OCI-LY7 (cell line): ENCODE data around the gene LRRC23. TPM values are rescaled to one million over a fixed set of nuclear protein-coding genes. Genes with fewer than 3 reads are reported as not detected.

ENCODE experiments used
- BruUV-seq: library from RNA; stranded (reverse); fragments of 400-500 nt; replicated peaks from 2 replicates; lab custom pipeline; 2021; lab: Mats Ljungman, UMichigan
- CTCF ChIA-PET: fragments of 300-600 bp; sonication (Branson Sonifier 250); formaldehyde crosslinking; loops from one replicate; lab custom pipeline; 2022; ENCODE audit warnings: antibody characterized with exemption; ENCODE audit not compliant: unreplicated experiment; lab: Charles Lee
- POLR2A ChIA-PET: fragments of 300-600 bp; sonication (Branson Sonifier 250); formaldehyde crosslinking; loops from one replicate; lab custom pipeline; 2022; ENCODE audit warnings: antibody characterized with exemption; lab: Charles Lee
- DNase-seq: peaks from one replicate; pipeline ENCODE4 v3.0.0-alpha.2; 2015; ENCODE audit warnings: low spot score
- H2AFZ ChIP-seq: fragments of 200-600 bp; sonication (generic), shearing (Covaris generic); 2 replicates; pipeline ENCODE4 v1.6.1; 2014; ENCODE audit warnings: mild to moderate bottlenecking, antibody characterized with exemption, low read length, moderate library complexity
- H3K27ac ChIP-seq: fragments of 200-600 bp; sonication (generic); 2 replicates; pipeline ENCODE4 v1.5.1; 2014; ENCODE audit warnings: mixed run types, low read depth, mild to moderate bottlenecking, moderate library complexity, low read length, inconsistent platforms; ENCODE audit not compliant: poor library complexity, severe bottlenecking
- H3K36me3 ChIP-seq: fragments of 200-600 bp; sonication (generic); 2 replicates; pipeline ENCODE4 v1.6.1; 2014; ENCODE audit warnings: mild to moderate bottlenecking, antibody characterized with exemption, low read length, moderate library complexity, mixed read lengths; ENCODE audit not compliant: insufficient read depth
- H3K4me1 ChIP-seq: fragments of 200-600 bp; sonication (generic); 2 replicates; pipeline ENCODE4 v1.5.1; 2014; ENCODE audit warnings: mild to moderate bottlenecking, low read length; ENCODE audit not compliant: insufficient read depth, poor library complexity, severe bottlenecking
- H3K4me2 ChIP-seq: fragments of 200-600 bp; sonication (generic); 2 replicates; pipeline ENCODE4 v1.6.1; 2014; ENCODE audit warnings: mild to moderate bottlenecking, low read length
- H3K4me3 ChIP-seq: fragments of 200-600 bp; sonication (generic); 2 replicates; pipeline ENCODE4 v1.5.1; 2014; ENCODE audit warnings: mild to moderate bottlenecking, low read depth, low read length; ENCODE audit not compliant: poor library complexity, severe bottlenecking
- H3K79me2 ChIP-seq: fragments of 200-600 bp; sonication (generic); 2 replicates; pipeline ENCODE4 v1.6.1; 2016; ENCODE audit warnings: low read depth, mild to moderate bottlenecking, low read length, moderate library complexity, mixed read lengths; ENCODE audit not compliant: insufficient read depth
- H3K9me2 ChIP-seq: fragments of 200-600 bp; sonication (generic); 2 replicates; pipeline ENCODE4 v1.6.1; 2016; ENCODE audit warnings: mild to moderate bottlenecking, low read length, mixed read lengths; ENCODE audit not compliant: insufficient read depth
- H3K9me3 ChIP-seq: fragments of 200-600 bp; sonication (generic); 2 replicates; pipeline ENCODE4 v1.6.1; 2014; ENCODE audit warnings: mild to moderate bottlenecking, mixed run types, low read length, mixed read lengths
- H4K20me1 ChIP-seq: fragments of 200-600 bp; sonication (generic); 2 replicates; pipeline ENCODE4 v1.6.1; 2014; ENCODE audit warnings: mild to moderate bottlenecking, antibody characterized with exemption, low read length, moderate library complexity, mixed read lengths; ENCODE audit not compliant: insufficient read depth
- CTCF ChIP-seq: fragments of 200-600 bp; sonication (generic); conservative IDR thresholded peaks from 2 replicates; pipeline ENCODE4 v1.5.1; 2014; ENCODE audit warnings: mild to moderate bottlenecking, antibody characterized with exemption, low read length, moderate library complexity, mixed read lengths
- EZH2phosphoT487 ChIP-seq: fragments of 200-600 bp; sonication (generic); IDR thresholded peaks from 2 replicates; pipeline ENCODE4 v1.6.1; 2018; ENCODE audit warnings: low read depth, borderline replicate concordance, mild to moderate bottlenecking, mixed run types, antibody characterized with exemption, low read length, moderate library complexity, mixed read lengths
- intact Hi-C: fragments of 100-400 bp; cut with micrococcal nuclease; formaldehyde crosslinking; loops from one replicate; pipeline ENCODE4 v1.10.0; 2022; ENCODE audit not compliant: unreplicated experiment
- total RNA-seq, 2 experiments: library from RNA; depleted of rRNA in 1 of 2; stranded (reverse); fragments of >200 nt in 1 of 2; shearing (Covaris generic) in 1 of 2; gene quantifications; 2 replicates each; pipeline ENCODE4 v1.2.3, GENCODE V29; 2014 to 2022

LRRC23 gene
- total RNA-seq, 2 experiments from 2014 or later = 17.7 to 19.8 TPM

- no TSS peak for BruUV-seq
- H3K4me3 ChIP-seq = no peak overlapping the region
- POLR2A ChIA-PET = interaction anchor here (1.0 to 1.1 kb wide), 3 partner anchors 18 to 73 kb away, joined by 3 read pairs; partner anchors contain the start of gene TPI1
- CTCF ChIA-PET = no interaction called here
- peaks cover 30% of the 10 kb centered on the region for H3K4me1 ChIP-seq
- H3K79me2 ChIP-seq = peaks cover 14% of the 10 kb centered on the region; the same call in 1 of the 2 replicates
- intact Hi-C loops = no loop called here
- H3K36me3 ChIP-seq = no peaks in the 10 kb centered on the region
- DNase-seq = no peak
- no peak overlapping the region for H3K4me2 ChIP-seq
- no peaks in the 10 kb centered on the region for H3K9me2 ChIP-seq
- TF ChIP-seq CTCF (no peak), EZH2phosphoT487 (no peak)
- H2AFZ ChIP-seq = no peak overlapping the region
- H3K9me3 ChIP-seq = no peaks in the 10 kb centered on the region
- H4K20me1 ChIP-seq = no peaks in the 10 kb centered on the region
- no peak overlapping the region for H3K27ac ChIP-seq
These were observed 36.6 kb downstream of the LRRC23 start for GRCh38 chr12:6941267-6941666.

GRCh38 chr12:6941782-6942181, 37.2 kb downstream of the LRRC23 start:
- H3K4me2 ChIP-seq = no peak overlapping the region
- no TSS peak for BruUV-seq
- no peak overlapping the region for H3K4me3 ChIP-seq
- H4K20me1 ChIP-seq = no peaks in the 10 kb centered on the region
- ChIA-PET CTCF (no interaction called here), POLR2A (interaction anchor here (1.0 to 1.1 kb wide), 2 partner anchors 20 to 74 kb away, joined by 3 read pairs; partner anchors contain the start of gene TPI1)
- H3K79me2 ChIP-seq = peaks cover 12% of the 10 kb centered on the region; the same call in 1 of the 2 replicates
- peaks cover 32% of the 10 kb centered on the region for H3K4me1 ChIP-seq
- H3K9me3 ChIP-seq = no peaks in the 10 kb centered on the region
- H3K27ac ChIP-seq = no peak overlapping the region
- DNase-seq = no peak
- H3K36me3 ChIP-seq = no peaks in the 10 kb centered on the region
- H3K9me2 ChIP-seq = no peaks in the 10 kb centered on the region
- no peak overlapping the region for H2AFZ ChIP-seq
- intact Hi-C loops = no loop called here
- TF ChIP-seq CTCF (no peak), EZH2phosphoT487 (no peak)

GRCh38 chr12:6942331-6942665, 37.7 kb downstream of the LRRC23 start:
- no peaks in the 10 kb centered on the region for H4K20me1 ChIP-seq
- H3K9me3 ChIP-seq = no peaks in the 10 kb centered on the region
- intact Hi-C loops = no loop called here
- peaks cover 9% of the 10 kb centered on the region; the same call in 1 of the 2 replicates for H3K79me2 ChIP-seq
- no TSS peak for BruUV-seq
- ChIA-PET CTCF (no interaction called here), POLR2A (interaction anchor here (1.1 to 5.6 kb wide), 2 partner anchors 18 to 26 kb away, joined by 3 to 43 read pairs; no protein-coding TSS in a partner anchor)
- no peak overlapping the region for H3K27ac ChIP-seq
- H3K4me3 ChIP-seq = no peak overlapping the region
- H3K4me2 ChIP-seq = no peak overlapping the region
- no peak for TF ChIP-seq EZH2phosphoT487
- no peak for TF ChIP-seq CTCF
- H3K9me2 ChIP-seq = no peaks in the 10 kb centered on the region
- no peak overlapping the region for H2AFZ ChIP-seq
- no peaks in the 10 kb centered on the region for H3K36me3 ChIP-seq
- no peak for DNase-seq
- peaks cover 37% of the 10 kb centered on the region for H3K4me1 ChIP-seq
